Nephron progenitor cell (in vitro differentiated cells): ENCODE measurements around the gene SPOCD1.

Source experiments
- DNase-seq: peaks from one replicate; pipeline ENCODE4 v3.0.0; 2021
- H3K27ac Mint-ChIP-seq: 2 replicates; pipeline ENCODE4 v1.8.0; 2021; ENCODE audit warnings: mild to moderate bottlenecking, moderate library complexity, mixed read lengths
- H3K27me3 Mint-ChIP-seq: 2 replicates; pipeline ENCODE4 v1.8.0; 2021; ENCODE audit warnings: mild to moderate bottlenecking, low read depth, mixed read lengths; ENCODE audit not compliant: poor library complexity
- H3K36me3 Mint-ChIP-seq: 2 replicates; pipeline ENCODE4 v1.8.0; 2021; ENCODE audit warnings: low read depth, mixed read lengths
- H3K4me1 Mint-ChIP-seq: 2 replicates; pipeline ENCODE4 v1.8.0; 2021; ENCODE audit warnings: mixed read lengths
- H3K4me3 Mint-ChIP-seq: 2 replicates; pipeline ENCODE4 v1.8.0; 2021; ENCODE audit warnings: mild to moderate bottlenecking, moderate library complexity, mixed read lengths
- H3K9me3 Mint-ChIP-seq: 2 replicates; pipeline ENCODE4 v1.8.0; 2021; ENCODE audit warnings: mild to moderate bottlenecking, moderate library complexity, mixed read lengths
- CTCF ChIP-seq: fragments of 200-600 bp; sonication (generic); IDR thresholded peaks from 2 replicates; pipeline ENCODE4 v1.5.0; 2021; ENCODE audit warnings: antibody characterized with exemption

The SPOCD1 gene

GRCh38 chr1:31857863-31858262 lies 42.0 kb upstream of the SPOCD1 start:
- Mint-ChIP-seq H3K4me3 (no peak overlapping the region), H3K27ac (no peak overlapping the region), H3K27me3 (peaks cover 3% of the 10 kb centered on the region), H3K36me3 (no peaks in the 10 kb centered on the region), H3K4me1 (no peaks in the 10 kb centered on the region), H3K9me3 (peaks cover 3% of the 10 kb centered on the region)
- DNase-seq, result no peak
- TF ChIP-seq CTCF, result no peak

- Mint-ChIP-seq H3K9me3 (no peaks in the 10 kb centered on the region), H3K4me3 (no peak overlapping the region), H3K27ac (no peak overlapping the region), H3K4me1 (no peaks in the 10 kb centered on the region), H3K27me3 (peaks cover 2% of the 10 kb centered on the region), H3K36me3 (no peaks in the 10 kb centered on the region)
- no peak for TF ChIP-seq CTCF
- no peak for DNase-seq
Observed at GRCh38 chr1:31856140-31856539, 40.3 kb upstream of the SPOCD1 start.

GRCh38 chr1:31855038-31855845 lies 39.4 kb upstream of the SPOCD1 start:
- H3K27ac Mint-ChIP-seq, result no peak overlapping the region
- no peaks in the 10 kb centered on the region for H3K27me3 Mint-ChIP-seq
- no peaks in the 10 kb centered on the region for H3K4me1 Mint-ChIP-seq
- no peak for DNase-seq
- H3K36me3 Mint-ChIP-seq, result no peaks in the 10 kb centered on the region
- no peak for TF ChIP-seq CTCF
- H3K4me3 Mint-ChIP-seq, result no peak overlapping the region
- no peaks in the 10 kb centered on the region for H3K9me3 Mint-ChIP-seq

- Mint-ChIP-seq H3K36me3 (no peaks in the 10 kb centered on the region), H3K9me3 (peaks cover 4% of the 10 kb centered on the region), H3K4me1 (peaks cover 37% of the 10 kb centered on the region), H3K27me3 (peaks cover 3% of the 10 kb centered on the region), H3K4me3 (no peak overlapping the region), H3K27ac (no peak overlapping the region)
- no peak for TF ChIP-seq CTCF
- no peak for DNase-seq
Observed at GRCh38 chr1:31849653-31850052, 33.8 kb upstream of the SPOCD1 start.

- Mint-ChIP-seq H3K27me3 (peaks cover 3% of the 10 kb centered on the region), H3K4me3 (no peak overlapping the region), H3K4me1 (peaks cover 37% of the 10 kb centered on the region), H3K27ac (no peak overlapping the region), H3K36me3 (no peaks in the 10 kb centered on the region), H3K9me3 (peaks cover 4% of the 10 kb centered on the region)
- DNase-seq, result no peak
- no peak for TF ChIP-seq CTCF
Observed at GRCh38 chr1:31848381-31848897, 32.6 kb upstream of the SPOCD1 start.

- no peak overlapping the region for H3K27ac Mint-ChIP-seq
- peaks cover 37% of the 10 kb centered on the region for H3K4me1 Mint-ChIP-seq
- TF ChIP-seq CTCF, result no peak
- no peak overlapping the region for H3K4me3 Mint-ChIP-seq
- H3K36me3 Mint-ChIP-seq, result no peaks in the 10 kb centered on the region
- peaks cover 4% of the 10 kb centered on the region for H3K9me3 Mint-ChIP-seq
- no peak for DNase-seq
- peaks cover 10% of the 10 kb centered on the region for H3K27me3 Mint-ChIP-seq
Observed at GRCh38 chr1:31846484-31846883, 30.7 kb upstream of the SPOCD1 start.
